ENCODE results near the gene DAB2. TPM values are rescaled to one million over a fixed set of nuclear protein-coding genes. Genes with fewer than 3 reads are reported as not detected.

Gene DAB2
- total RNA-seq, 1 donor from 2014 or later: 55.2 TPM

DNA sequence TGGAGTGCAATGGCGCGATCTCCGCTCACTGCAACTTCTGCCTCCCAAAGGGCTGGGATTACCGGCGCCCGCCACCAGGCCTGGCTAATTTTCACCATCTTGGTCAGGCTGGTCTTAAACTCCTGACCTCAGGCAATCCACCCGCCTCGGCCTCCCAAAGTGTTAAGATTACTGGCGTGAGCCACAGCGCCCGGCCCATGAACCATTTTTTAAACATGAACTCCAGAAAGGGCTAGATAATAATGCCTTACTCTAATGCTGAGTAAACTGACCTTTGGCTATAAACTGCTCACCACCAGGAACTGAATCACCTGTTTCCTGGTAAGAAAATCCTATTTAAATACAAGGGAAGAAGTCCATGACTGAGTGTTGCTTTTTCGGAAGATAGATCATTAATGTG, 23.2 kb upstream of the DAB2 start:
- peak; percentile 48 for DNase-seq (ENCODE audit: low spot score)

DNA sequence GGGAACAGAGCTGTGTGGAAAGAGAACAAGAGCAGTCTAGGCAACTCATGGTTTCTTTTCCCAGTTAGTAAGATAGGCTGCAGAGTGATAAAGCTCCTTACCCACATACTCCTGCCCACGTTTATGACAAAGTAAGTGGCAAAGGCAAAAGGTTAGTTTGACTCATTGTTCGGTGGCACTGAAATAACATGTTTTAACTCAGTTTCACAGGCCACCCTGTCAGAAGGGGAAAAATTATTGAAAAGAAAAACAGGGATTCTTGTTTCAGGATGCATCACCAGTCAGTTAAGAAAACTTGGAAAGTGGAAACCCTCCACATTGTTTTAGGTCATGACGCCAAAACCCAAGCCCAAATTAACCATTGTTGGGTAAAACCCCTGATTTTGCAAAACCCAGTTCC, 22.3 kb upstream of the DAB2 start:
- DNase-seq (ENCODE audit: low spot score): no peak

DNA sequence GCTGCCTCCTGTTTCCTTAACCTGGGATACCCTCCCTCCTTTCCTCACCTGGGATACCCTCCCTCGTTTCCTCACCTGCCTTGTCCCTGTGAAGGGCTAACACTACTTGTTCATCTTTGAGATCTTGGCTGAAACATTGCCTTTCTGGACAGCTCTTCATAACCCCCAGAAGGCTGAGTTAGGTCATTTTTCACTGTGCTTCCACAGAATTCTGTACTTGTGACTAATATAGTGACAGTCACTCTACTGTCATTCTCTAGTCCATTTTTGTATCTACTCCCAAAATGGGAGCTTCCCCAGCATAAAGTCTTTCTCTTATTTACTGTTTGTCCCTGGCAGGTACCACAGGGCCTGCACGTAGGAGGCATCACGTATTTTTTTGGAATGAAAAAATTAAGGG, 21.5 kb upstream of the DAB2 start:
- DNase-seq (ENCODE audit: low spot score): no peak

DNA sequence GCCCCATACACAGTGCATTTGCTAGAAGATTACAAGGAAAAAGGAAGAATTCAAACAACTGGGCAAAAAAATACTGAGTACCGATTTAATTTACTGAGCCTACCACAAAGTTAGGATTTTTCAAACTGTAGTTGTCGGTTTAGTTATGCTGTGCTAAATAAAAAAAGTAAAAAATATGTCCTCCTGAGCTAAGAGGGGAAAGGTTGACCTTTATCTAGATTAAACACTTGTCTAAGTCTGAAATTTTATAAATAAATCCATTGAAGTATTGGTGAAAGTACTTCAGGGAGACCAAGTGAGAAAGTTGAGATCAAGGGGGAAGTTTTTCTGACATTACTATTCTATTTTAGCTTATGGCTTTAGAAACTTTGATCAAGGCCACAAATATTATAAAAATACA, 19.1 kb upstream of the DAB2 start:
- DNase-seq (ENCODE audit: low spot score): no peak

DNA sequence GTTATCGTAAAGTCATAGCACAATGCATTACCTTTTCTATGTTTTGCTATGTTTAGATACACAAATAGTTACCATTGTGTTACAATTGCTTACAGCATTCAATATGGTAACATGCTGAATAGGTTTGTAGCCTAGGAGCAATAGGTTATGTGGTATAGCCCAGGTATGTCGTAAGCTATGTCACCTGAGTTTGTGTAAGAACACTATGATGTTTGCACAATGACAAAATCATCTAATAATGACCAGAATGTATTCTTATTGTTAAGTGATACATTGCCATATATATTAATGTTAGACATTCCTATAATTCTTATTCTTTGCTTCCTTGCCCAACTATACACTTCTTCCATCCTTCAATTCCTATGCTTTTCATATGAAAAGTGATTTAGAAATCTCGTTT, 18.2 kb upstream of the DAB2 start:
- DNase-seq (ENCODE audit: low spot score): no peak

DNA sequence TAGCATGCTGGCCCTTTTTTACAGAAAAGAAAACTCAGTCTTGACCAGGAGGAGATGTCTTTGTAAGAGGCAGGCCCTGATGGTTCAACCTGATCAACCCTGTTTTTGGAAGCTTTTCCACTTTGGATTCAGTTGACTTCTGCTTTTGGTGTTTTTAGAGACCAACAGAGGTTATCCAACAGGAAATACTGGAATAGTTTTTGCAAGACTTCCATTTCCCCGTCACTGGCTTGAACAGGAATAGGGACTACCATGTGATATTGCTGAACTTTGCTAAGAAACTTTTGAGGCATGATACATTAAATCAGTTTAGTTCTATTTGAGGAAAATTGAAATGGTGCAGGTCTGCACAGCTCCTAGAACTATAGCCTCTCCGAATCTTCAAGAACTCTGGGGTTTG, 17.1 kb upstream of the DAB2 start:
- DNase-seq (ENCODE audit: low spot score): no peak

DNA sequence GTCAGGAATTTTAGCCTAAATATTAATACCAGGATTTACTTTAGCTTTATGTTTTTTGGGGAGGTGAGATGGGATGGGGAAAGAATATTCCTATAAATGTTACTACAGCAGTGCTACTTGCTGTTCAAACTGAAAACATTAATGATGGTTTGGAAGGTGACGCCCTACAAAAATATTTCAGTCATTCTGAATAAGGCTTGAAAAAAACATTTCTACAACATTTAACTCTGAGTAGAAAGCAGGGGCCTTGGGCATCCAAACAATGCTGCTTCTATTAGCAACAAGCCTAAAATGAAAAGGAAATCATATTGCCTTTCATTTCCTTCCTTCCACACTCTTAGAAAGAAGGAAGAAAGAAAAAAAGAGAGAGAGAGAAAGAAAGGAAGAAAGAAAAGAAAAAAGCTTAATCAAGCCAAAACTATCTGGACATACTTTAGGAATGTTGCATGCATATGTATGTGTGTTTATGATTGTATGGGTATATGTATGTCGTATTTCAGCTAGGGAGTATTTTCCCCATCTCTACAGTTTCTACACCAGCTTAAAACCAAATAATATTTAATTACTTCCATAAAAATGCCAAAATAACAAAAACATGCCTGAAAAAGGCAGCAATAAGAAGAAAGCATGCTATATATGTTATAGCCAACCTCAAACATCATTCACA, 16.3 kb upstream of the DAB2 start:
- DNase-seq (ENCODE audit: low spot score): no peak

DNA sequence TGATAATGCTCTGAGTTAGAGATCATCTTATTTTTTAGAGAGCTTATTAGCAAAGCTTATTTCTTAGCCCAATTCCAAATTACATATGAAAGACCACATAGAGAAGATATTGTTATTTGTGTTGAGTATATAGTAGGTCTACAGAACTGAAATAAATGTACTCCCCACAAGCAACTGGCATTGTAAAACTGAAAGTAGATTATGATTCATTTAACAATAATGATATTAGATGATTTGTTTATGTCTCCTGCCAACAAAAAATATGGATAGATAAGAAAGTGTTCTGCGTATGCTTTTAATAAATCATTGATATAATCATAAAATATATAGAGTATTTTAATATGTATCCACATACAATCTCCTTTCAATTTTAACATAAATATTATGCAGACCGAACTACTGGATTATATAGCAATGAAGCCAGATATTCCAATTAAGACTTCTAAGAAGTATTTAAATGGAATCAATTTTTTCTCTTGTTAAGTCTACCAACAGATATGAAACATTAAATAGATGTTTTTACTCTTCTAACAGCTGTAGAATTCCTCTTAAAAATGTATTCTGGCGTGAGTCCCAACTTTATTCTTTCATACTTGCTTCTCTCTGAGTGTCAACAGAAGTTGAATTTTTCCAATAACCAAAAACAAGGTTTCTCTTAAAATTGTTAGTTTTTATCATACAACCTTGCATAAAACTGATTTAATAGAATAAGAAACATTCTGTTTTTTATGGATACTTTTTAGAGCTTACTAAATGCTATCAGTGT, 15.6 kb upstream of the DAB2 start:
- DNase-seq (ENCODE audit: low spot score): no peak

DNA sequence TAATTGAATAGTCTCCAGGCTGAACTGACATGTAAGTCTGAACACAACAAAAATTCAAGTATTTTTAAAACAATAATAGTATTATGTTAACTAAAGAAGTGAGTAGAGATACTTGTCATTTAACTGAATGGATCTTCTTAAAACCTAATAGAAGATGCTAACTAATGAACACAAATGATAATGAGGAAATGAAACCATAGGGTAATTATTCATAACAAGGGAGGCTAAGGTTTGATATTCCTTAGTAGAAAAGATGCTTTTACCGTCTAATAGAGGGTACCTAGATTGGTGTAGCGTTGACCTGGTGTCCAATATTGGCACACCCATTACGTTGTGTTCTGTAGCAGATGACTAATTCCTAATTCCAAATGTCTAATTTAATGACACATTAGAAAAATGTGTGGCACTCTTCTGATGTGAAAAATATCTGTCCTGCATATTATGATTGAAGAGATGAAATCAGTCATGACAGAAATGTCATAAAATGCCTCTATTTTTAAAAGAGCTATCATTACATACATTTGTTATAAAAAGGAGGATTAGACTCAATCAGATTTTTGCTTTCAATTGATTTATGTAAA, 14.9 kb upstream of the DAB2 start:
- DNase-seq (ENCODE audit: low spot score): no peak

DNA sequence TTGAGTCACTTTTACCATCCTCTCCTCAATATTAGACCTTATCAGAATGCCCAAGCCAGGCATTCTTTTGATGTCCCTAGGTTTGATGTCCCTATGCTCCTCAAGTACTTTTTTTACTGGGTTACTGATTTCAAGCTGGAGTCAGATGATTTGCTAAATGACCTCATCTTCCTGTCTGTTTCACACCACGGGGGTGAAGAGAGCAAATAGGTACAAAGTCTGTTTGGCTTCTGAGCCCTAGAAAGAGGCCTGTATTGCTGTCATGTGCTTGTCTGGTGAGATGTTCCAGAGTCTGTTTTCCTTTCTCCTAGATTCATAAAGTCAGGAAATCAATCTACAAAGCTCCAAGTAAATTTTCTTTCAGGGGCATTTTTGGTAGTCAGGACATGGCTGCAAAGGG, 12.7 kb upstream of the DAB2 start:
- peak; percentile 82 for DNase-seq (ENCODE audit: low spot score)

DNA sequence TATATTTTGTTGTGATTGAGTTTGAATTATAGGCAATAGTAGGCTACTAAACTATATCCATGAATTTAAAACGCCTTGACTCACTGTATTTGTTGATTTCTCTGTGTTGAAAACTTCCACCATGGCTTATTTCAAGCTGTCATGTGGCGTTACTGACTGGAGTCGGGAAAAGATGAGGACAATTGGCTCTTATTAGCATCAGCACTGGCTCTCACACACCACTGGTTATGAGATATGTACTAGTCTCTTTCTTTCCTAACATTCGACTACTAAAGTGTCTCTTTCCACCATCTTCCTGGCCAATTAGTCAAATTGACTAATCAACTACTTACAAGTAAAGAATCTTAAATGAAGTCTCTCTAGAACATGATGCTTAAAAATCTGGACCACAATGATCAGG, 9.1 kb upstream of the DAB2 start:
- no peak for DNase-seq (ENCODE audit: low spot score)

DNA sequence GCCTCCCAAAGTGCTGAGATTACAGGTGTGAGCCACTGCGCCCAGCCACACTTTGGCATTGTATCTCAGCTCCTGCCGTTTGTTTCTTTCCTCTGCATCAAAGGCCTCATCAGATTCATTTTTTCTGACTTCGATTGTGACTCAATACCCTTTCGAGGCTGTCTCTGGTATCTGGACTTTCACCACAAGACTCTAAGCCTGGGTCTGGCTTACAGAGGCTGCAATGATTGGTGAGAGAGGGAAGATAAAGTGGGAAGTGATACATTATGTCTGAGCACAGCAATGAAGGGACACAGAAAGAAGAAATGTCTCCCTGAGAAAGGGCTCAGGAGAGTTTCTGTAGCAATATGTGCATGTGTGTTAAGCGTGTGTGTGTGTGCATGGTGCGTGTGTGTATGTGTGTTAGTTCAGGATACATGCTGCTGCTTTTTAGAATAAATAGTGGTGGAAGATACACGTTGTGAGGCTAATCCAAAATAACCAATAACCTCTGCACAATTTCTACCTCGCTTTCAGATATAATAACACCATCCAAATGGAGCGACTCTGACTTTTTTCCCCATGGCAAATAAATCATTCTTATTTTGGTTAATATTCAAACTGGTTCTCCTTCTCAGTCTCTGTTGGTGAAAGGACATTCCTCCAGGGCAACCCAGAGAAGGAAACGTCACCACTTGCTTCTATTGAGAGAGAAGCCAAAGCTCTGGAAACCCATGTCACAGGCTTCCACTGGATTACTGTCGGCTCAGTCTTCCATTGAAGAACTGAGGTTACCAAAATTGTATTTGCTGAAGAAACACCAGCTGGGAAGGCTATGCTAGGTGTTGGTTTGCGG, 8.1 kb upstream of the DAB2 start:
- DNase-seq (ENCODE audit: low spot score): no peak

DNA sequence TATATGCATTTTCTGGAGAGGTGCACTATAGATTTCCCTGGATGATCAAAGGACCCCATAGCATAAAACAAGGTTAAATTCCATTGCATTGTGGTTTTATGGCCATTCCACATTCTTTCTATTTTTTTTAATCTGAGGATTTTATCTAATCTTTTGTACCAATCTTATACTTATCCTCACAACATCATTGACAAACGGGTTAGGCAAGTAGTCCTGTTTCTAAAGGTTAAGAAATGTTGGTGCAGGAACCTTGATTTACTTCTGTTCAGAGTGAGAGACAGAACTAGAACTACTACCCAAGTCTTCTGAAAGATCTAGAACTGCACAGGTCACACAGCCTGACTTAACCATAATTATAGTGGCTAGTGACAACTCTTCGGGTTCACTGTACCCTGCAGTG, 5.7 kb upstream of the DAB2 start:
- no peak for DNase-seq (ENCODE audit: low spot score)

DNA sequence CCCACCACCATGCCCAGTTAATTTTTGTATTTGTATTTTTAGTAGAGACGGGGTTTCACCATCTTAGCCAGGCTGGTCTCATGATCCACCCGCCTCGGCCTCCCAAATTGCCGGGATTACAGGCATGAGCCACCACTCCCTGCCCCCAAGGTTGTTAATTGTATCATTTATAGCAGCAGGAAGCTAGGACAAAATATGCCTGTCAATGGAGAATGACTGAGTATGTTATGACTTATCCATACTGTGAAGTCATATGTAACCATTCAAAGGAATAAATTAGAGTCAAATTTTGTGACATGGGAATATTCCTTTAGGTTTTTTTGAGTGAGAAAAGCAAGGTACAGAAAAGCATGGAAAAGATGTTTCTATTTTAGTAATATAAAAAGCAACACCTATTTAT, 3.9 kb upstream of the DAB2 start:
- DNase-seq (ENCODE audit: low spot score): no peak

DNA sequence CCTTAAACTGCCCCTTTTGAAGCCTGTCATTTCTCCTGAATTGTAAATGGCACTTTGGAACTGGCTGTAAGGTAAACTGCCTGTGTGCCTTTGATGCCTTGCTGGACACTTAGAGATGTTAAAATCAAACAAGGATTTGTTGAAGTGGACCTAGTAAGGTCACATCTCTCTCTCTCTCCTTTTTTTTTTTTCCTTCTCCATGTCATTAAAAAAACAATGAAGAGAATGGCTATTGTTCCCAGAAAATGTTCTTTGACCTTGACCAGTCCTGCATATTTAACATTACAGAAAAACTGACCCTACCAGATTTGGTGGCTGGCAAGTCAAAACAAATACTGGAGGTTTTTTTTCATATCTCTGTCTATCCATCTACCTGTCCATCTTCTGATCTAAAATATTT, 2.9 kb upstream of the DAB2 start:
- DNase-seq (ENCODE audit: low spot score): no peak

DNA sequence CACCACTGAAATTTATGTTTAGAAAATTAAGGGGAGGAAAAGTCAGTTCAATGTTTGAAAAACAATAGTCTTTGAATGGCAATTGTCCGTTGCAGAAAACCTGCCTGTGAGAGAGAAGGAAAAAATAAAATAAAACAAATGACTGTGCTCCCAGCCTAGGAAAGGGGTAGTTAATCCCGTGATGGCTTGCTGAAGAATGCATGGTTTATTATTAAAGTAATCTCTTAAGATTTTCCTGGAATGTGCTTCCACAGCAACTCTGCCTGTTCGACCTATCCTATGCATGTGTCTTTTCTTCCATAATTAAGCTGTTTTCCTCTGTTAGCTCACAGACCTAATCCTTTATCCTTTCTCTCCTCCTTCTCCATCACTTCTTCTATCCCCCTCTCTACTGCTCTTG, 2.4 kb upstream of the DAB2 start:
- DNase-seq (ENCODE audit: low spot score): no peak

DNA sequence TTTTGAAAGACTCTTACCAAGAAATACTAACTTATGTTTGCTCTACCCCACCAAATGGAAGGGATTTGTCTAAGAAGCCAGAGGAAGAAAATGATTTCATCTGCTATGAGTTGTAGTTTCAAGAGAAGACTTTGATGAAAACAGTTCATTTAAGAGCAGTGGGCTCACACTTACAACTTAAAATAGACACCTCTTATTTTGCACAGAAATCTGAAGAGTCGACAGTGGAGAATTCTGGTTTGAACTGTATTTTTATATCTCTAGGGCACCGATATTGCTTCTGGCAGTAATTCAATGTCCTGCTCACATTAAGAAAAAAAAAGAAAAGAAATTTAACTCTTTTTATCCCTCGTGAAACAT, 1.9 kb upstream of the DAB2 start:
- no peak for DNase-seq (ENCODE audit: low spot score)

DNA sequence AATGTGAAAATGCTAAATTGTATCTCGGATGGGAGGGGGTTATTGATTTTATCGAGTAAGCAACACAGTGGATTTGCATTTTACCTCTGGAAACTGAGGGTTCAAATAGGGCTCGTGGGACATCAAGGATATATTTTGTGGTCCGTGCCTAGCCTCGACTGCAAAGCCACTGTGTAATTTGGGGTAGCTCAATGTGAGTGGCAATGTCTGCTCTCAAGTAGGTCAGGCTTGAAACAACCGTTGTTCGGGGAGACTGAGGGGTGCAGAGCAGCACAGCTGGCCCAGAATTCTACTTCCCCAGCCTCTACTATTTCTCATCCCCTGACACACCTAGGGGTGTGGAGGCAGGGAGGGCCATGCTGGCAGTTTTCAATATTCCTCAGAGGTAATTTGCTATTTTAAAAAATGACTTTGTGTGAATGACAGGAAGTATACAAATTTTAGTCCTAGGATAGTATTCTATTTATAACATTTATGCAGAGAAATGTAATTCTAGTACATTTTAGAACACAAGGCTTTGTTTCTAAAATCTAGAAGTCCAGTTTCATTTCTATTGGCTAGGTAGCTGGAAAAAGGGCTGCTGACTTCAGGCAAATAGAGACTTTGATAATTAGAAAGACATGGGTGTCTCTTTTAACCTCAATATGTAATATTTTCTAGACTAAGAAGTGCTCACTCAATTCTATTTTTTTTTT, 1.4 kb upstream of the DAB2 start:
- DNase-seq (ENCODE audit: low spot score): no peak

DNA sequence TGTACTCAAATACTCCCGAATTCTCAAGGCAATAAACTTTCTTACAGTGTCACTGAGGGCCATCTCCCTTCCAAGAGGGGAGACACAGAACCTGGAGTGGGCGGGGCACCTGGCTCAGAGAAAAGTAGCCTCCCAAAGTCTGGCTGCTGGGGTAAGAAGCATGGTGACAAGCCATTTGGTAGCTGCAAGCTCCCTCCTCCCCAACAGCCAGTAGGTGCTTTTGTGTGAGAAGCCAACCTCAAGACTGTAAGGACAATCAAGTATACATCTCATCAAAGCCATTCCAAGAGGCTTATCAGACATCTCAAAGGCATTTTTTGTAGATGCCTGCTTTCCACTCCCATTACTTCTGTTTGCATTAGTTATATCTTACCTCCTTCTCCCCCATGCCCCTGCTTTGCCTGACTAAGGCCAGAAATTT, 1.4 kb downstream of the DAB2 start:
- DNase-seq (ENCODE audit: low spot score): no peak

DNA sequence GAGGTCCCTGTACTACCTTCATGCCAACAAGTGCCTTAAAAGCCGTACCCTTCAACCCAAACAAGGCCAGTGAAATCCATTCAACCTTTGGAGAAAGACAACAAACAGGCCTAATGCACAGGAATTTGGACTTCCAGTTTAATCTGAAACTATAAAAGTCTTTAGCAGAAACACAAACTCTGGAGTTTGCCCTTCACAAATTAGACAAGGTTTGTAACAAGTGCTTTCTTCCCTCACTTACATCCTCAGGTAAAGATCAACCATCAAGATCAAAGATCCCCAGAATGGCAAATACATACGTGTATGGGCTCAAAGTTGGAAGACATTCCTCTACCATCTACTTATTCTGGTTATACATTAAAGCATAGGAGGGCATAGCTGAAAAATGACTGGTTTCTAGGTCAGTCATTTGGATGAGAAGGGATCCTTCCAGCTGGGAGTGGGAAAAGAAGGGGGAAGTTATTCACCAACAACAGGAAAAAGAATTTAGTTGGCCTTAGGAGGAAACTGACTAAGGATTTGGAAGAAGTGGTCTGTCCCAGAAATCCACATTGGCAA, 2.0 kb downstream of the DAB2 start:
- no peak for DNase-seq (ENCODE audit: low spot score)

DNA sequence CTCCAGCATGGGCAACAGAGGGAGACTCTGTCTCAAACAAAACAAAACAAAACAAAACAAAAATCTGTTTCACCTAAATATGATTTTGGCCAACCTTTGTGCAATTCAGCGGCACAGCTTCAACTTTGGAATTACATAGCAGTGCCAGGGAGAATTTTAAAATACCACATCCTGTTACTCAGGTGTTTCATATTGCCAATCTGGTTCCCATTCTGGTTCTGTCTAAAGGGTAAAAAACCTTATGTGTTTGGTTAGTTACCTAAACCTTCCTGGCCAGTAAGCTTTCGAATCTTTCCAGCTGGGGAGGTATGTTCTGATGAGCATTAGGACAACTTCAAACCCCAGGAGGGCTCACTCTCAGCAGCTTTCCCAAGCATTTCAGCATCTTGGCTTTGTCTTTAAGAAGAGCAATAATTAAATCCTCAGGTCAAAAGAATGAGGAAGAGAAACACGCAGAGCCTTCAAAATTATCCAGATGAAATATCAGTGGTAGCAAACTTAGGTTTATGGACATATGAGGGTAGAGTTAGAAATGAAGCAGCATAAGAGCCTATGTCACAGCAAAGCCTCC, 2.7 kb downstream of the DAB2 start:
- no peak for DNase-seq (ENCODE audit: low spot score)
